HEK293 (cell line): ENCODE measurements around the gene SLC25A44.

Experiments used
- CTCF ChIA-PET: fragments of 350-600 bp; formaldehyde crosslinking; extraction: SDS; loops from one replicate; lab custom pipeline; 2021; ENCODE audit warnings: antibody characterized with exemption; lab: Yijun Ruan, JAX
- POLR2A ChIA-PET: fragments of 300-600 bp; formaldehyde crosslinking; extraction: SDS; loops from one replicate; lab custom pipeline; 2020; ENCODE audit warnings: antibody characterized with exemption, inconsistent platforms; lab: Yijun Ruan, JAX
- H3K27ac ChIP-seq: fragments of 200-500 bp; sonication (Bioruptor generic); 2 replicates; pipeline ENCODE4 v1.5.1; 2014; ENCODE audit warnings: low read depth, low read length, control low read depth, inconsistent platforms; ENCODE audit errors: extremely low read depth
- H3K36me3 ChIP-seq, 2 experiments: fragments of 200-500 bp in 1 of 2; sonication (Bioruptor generic) in 1 of 2; 1 replicate in 1 of 2; 2 replicates in 1 of 2; pipeline ENCODE4 v1.5.1; 2014 to 2017; ENCODE audit warnings: inconsistent platforms in 2 of 2, low read length in 2 of 2; ENCODE audit not compliant: control insufficient read depth in 2 of 2, insufficient read depth in 1 of 2
- H3K4me1 ChIP-seq: fragments of 200-500 bp; sonication (Bioruptor generic); 2 replicates; pipeline ENCODE4 v1.5.1; 2014; ENCODE audit warnings: mild to moderate bottlenecking, low read length, inconsistent platforms; ENCODE audit not compliant: control insufficient read depth, insufficient read depth
- H3K4me3 ChIP-seq: 2 replicates; pipeline ENCODE4 v1.5.1; 2011; ENCODE audit warnings: low read depth, mild to moderate bottlenecking, control low read depth, low read length, moderate library complexity
- H3K9me3 ChIP-seq: fragments of 200-500 bp; sonication (Bioruptor generic); 2 replicates; pipeline ENCODE4 v1.5.1; 2014; ENCODE audit warnings: low read depth, low read length, inconsistent platforms; ENCODE audit not compliant: control insufficient read depth, insufficient read depth
- GLI4 ChIP-seq: fragments of 450-650 bp; formaldehyde crosslinking; IDR thresholded peaks from 2 replicates; pipeline ENCODE4 v1.5.1; 2016; ENCODE audit warnings: missing biosample characterization, missing genetic modification characterization
- KLF8 ChIP-seq: fragments of 450-650 bp; formaldehyde crosslinking; IDR thresholded peaks from 2 replicates; pipeline ENCODE4 v1.5.1; 2016; ENCODE audit warnings: missing biosample characterization, missing genetic modification characterization
- RBAK ChIP-seq: fragments of 450-650 bp; formaldehyde crosslinking; IDR thresholded peaks from 2 replicates; pipeline ENCODE4 v1.5.1; 2016; ENCODE audit warnings: missing biosample characterization, missing genetic modification characterization
- TCF7L2 ChIP-seq: IDR thresholded peaks from 2 replicates; pipeline ENCODE4 v1.6.1; 2011; ENCODE audit warnings: low read depth, mild to moderate bottlenecking, inconsistent platforms, low read length, moderate library complexity, borderline replicate concordance
- TSHZ1 ChIP-seq: fragments of 450-650 bp; formaldehyde crosslinking; IDR thresholded peaks from 2 replicates; pipeline ENCODE4 v1.5.1; 2016; ENCODE audit warnings: missing biosample characterization, missing genetic modification characterization, borderline replicate concordance
- WT1 ChIP-seq: fragments of 450-650 bp; formaldehyde crosslinking; IDR thresholded peaks from 2 replicates; pipeline ENCODE4 v1.5.1; 2016; ENCODE audit warnings: missing biosample characterization, missing genetic modification characterization
- ZBTB48 ChIP-seq: fragments of 450-650 bp; formaldehyde crosslinking; IDR thresholded peaks from 2 replicates; pipeline ENCODE4 v1.5.1; 2016; ENCODE audit warnings: missing biosample characterization, missing genetic modification characterization
- ZNF223 ChIP-seq: fragments of 450-650 bp; formaldehyde crosslinking; IDR thresholded peaks from 2 replicates; pipeline ENCODE4 v1.5.1; 2016; ENCODE audit warnings: missing biosample characterization, missing genetic modification characterization
- ZNF274 ChIP-seq, 2 experiments: fragments of 200-500 bp in 1 of 2; fragments of 450-650 bp in 1 of 2; sonication (Bioruptor generic) in 1 of 2; formaldehyde crosslinking in 1 of 2; IDR thresholded peaks; 2 replicates each; pipeline versions ENCODE4 v1.5.1 to v1.6.1; 2014 to 2016; ENCODE audit warnings: borderline replicate concordance in 1 of 2, inconsistent platforms in 1 of 2, low read length in 1 of 2, missing biosample characterization in 1 of 2, missing genetic modification characterization in 1 of 2
- ZNF311 ChIP-seq: fragments of 450-650 bp; formaldehyde crosslinking; IDR thresholded peaks from 2 replicates; pipeline ENCODE4 v1.5.1; 2017; ENCODE audit warnings: missing biosample characterization, missing genetic modification characterization, borderline replicate concordance
- ZNF324 ChIP-seq: fragments of 450-650 bp; formaldehyde crosslinking; IDR thresholded peaks from 2 replicates; pipeline ENCODE4 v1.5.1; 2016; ENCODE audit warnings: missing biosample characterization, missing genetic modification characterization
- ZNF335 ChIP-seq: fragments of 450-650 bp; formaldehyde crosslinking; conservative IDR thresholded peaks from 2 replicates; pipeline ENCODE4 v1.5.1; 2016; ENCODE audit warnings: missing biosample characterization, missing genetic modification characterization
- ZNF341 ChIP-seq: fragments of 450-650 bp; formaldehyde crosslinking; IDR thresholded peaks from 2 replicates; pipeline ENCODE4; 2016; ENCODE audit warnings: low read depth, missing biosample characterization, missing genetic modification characterization
- ZNF350 ChIP-seq: fragments of 450-650 bp; formaldehyde crosslinking; IDR thresholded peaks from 2 replicates; pipeline ENCODE4 v1.5.0; 2017; ENCODE audit warnings: missing biosample characterization, mild to moderate bottlenecking, missing genetic modification characterization
- ZNF391 ChIP-seq: fragments of 450-650 bp; formaldehyde crosslinking; IDR thresholded peaks from 2 replicates; pipeline ENCODE4 v1.5.1; 2016; ENCODE audit warnings: low read depth, missing biosample characterization, missing genetic modification characterization, borderline replicate concordance
- ZNF521 ChIP-seq: fragments of 450-650 bp; formaldehyde crosslinking; IDR thresholded peaks from 2 replicates; pipeline ENCODE4 v1.5.1; 2017; ENCODE audit warnings: missing biosample characterization, mild to moderate bottlenecking, missing genetic modification characterization
- ZNF555 ChIP-seq: fragments of 450-650 bp; formaldehyde crosslinking; conservative IDR thresholded peaks from 2 replicates; pipeline ENCODE4 v1.5.1; 2017; ENCODE audit warnings: missing biosample characterization, mild to moderate bottlenecking, missing genetic modification characterization, inconsistent platforms
- TF ChIP-seq, protein P1 (sequence below): fragments of 450-650 bp; IDR thresholded peaks from 2 replicates; pipeline ENCODE4 v1.5.1; 2018; ENCODE audit warnings: missing biosample characterization, mild to moderate bottlenecking, missing genetic modification characterization
- TF ChIP-seq, protein P2 (sequence below): fragments of 450-650 bp; formaldehyde crosslinking; conservative IDR thresholded peaks from 2 replicates; pipeline ENCODE4 v1.5.1; 2016; ENCODE audit warnings: low read depth, missing biosample characterization, missing genetic modification characterization

Gene SLC25A44

GRCh38 chr1:156211243-156211642, 17.3 kb downstream of the SLC25A44 start (continued):
- no peak for TF ChIP-seq ZNF274 (IDR thresholded peaks at IDR 0.05; ENCODE audit: low read length)
- TF ChIP-seq ZNF274 (tag by site-specific recombination; IDR thresholded peaks at IDR 0.05; ENCODE audit: borderline replicate concordance) = no peak
- TF ChIP-seq RBAK (tag by site-specific recombination) = no peak
- TF ChIP-seq, all 188 proteins: peak for 2

GRCh38 chr1:156212130-156212529, 18.2 kb downstream of the SLC25A44 start:
- TF ChIP-seq ZNF391 (tag by site-specific recombination) (no peak), ZBTB48 (tag by site-specific recombination) (no peak), ZNF223 (tag by site-specific recombination) (no peak), ZNF324 (no peak), WT1 (no peak), ZNF555 (tag by site-specific recombination) (no peak), KLF8 (tag by site-specific recombination) (no peak), ZNF335 (tag by site-specific recombination) (no peak), ZNF311 (tag by site-specific recombination) (no peak), ZNF341 (tag by site-specific recombination) (no peak), TSHZ1 (tag by site-specific recombination) (no peak), GLI4 (tag by site-specific recombination) (no peak), ZNF350 (tag by site-specific recombination) (no peak), ZNF521 (no peak), TCF7L2 (no peak)
- TF ChIP-seq, protein P1, sequence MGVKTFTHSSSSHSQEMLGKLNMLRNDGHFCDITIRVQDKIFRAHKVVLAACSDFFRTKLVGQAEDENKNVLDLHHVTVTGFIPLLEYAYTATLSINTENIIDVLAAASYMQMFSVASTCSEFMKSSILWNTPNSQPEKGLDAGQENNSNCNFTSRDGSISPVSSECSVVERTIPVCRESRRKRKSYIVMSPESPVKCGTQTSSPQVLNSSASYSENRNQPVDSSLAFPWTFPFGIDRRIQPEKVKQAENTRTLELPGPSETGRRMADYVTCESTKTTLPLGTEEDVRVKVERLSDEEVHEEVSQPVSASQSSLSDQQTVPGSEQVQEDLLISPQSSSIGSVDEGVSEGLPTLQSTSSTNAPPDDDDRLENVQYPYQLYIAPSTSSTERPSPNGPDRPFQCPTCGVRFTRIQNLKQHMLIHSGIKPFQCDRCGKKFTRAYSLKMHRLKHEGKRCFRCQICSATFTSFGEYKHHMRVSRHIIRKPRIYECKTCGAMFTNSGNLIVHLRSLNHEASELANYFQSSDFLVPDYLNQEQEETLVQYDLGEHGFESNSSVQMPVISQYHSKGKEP = no peak
- TF ChIP-seq, protein P2, sequence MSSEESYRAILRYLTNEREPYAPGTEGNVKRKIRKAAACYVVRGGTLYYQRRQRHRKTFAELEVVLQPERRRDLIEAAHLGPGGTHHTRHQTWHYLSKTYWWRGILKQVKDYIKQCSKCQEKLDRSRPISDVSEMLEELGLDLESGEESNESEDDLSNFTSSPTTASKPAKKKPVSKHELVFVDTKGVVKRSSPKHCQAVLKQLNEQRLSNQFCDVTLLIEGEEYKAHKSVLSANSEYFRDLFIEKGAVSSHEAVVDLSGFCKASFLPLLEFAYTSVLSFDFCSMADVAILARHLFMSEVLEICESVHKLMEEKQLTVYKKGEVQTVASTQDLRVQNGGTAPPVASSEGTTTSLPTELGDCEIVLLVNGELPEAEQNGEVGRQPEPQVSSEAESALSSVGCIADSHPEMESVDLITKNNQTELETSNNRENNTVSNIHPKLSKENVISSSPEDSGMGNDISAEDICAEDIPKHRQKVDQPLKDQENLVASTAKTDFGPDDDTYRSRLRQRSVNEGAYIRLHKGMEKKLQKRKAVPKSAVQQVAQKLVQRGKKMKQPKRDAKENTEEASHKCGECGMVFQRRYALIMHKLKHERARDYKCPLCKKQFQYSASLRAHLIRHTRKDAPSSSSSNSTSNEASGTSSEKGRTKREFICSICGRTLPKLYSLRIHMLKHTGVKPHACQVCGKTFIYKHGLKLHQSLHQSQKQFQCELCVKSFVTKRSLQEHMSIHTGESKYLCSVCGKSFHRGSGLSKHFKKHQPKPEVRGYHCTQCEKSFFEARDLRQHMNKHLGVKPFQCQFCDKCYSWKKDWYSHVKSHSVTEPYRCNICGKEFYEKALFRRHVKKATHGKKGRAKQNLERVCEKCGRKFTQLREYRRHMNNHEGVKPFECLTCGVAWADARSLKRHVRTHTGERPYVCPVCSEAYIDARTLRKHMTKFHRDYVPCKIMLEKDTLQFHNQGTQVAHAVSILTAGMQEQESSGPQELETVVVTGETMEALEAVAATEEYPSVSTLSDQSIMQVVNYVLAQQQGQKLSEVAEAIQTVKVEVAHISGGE (tag by site-specific recombination) = no peak
- no peaks in the 10 kb centered on the region for H3K4me1 ChIP-seq
- peaks cover 10 to 50% of the 10 kb centered on the region in 2 experiments; a peak in 2 of 3 replicates for H3K36me3 ChIP-seq
- H3K27ac ChIP-seq = no peak overlapping the region
- POLR2A ChIA-PET = interaction anchor here (0.7 to 2.7 kb wide), 18 partner anchors 9 to 127 kb away, joined by 3 to 49 read pairs (median 6); partner anchors contain the start of genes LMNA, SEMA4A, SLC25A44 and SMG5
- CTCF ChIA-PET = interaction anchor here (0.6 to 3.9 kb wide), 4 partner anchors 13 to 276 kb away, joined by 3 to 29 read pairs (median 5); no protein-coding TSS in a partner anchor
- H3K4me3 ChIP-seq = no peak overlapping the region
- H3K9me3 ChIP-seq = no peaks in the 10 kb centered on the region
